Right renal cortex interstitium (tissue), 3 donors: ENCODE data around the gene KSR2. TPM values are rescaled to one million over a fixed set of nuclear protein-coding genes. Genes with fewer than 3 reads are reported as not detected.
"Not testable (repeated sequence)": the region's sequence is repeated elsewhere in the genome, so short reads cannot be mapped to it uniquely, and the experiment has no call there.

Experiments
- DNase-seq, 3 donors: peaks; one replicate each; pipeline ENCODE4 v3.0.0-alpha.2; 2013; ENCODE audit warnings: low read depth in 3 of 3, low spot score in 2 of 3
- polyA plus RNA-seq, 3 donors: library from polyadenylated mRNA; unstranded; fragments of 120-200 nt; gene quantifications; one replicate each; pipeline ENCODE4 v1.2.1, GENCODE V29; 2013; ENCODE audit not compliant: insufficient read length in 3 of 3

Gene KSR2
- polyA plus RNA-seq, 3 donors = 0.75 to 0.89 (median 0.89) TPM

DNA sequence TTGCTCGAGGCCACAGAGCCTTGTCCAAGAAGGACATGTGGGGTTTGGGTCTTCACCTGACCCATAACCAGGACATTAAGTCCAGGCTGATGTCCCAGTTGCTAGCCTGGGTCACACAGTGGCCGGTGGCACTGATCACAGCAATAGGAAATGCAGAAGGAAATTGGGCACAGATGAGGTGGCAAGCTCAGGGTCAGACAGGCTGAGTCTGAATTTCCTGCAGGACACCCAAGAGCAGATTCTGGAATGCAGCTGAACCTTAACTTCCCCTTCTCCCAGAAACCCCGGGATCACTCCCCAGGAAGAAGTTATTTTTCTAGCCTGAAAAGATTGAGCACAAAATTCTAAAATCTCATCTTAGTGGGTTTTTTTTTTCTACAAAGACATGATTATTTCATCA lies 199.9 kb downstream of the KSR2 start:
- DNase-seq = no peak

DNA sequence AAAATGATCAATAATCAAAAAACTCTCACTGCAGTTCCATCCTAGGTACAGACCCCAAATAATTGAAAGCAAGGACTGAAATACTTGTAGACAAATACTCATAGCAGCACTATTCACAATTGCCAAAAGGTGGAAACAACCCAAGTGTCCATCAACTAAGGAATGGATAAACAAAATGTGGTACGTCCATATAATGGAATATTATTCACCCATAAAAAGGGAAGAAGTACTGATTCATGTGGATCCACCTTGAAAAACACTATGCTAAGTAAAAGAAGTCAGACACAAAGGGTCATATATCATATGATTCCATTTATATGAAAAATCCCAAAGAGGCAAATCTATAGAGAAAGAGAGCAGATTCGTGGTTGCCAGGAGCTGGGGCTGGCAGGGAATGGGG lies 202.8 kb downstream of the KSR2 start:
- DNase-seq = no peak

- DNase-seq = no peak
Observed at GRCh38 chr12:117762143-117762542, 206.6 kb downstream of the KSR2 start.

GRCh38 chr12:117761528-117762100 lies 207.2 kb downstream of the KSR2 start:
- DNase-seq = no peak

- DNase-seq = no peak
Observed at GRCh38 chr12:117760990-117761389, 207.8 kb downstream of the KSR2 start.

- no peak for DNase-seq
Observed at GRCh38 chr12:117750657-117751056, 218.1 kb downstream of the KSR2 start.

GRCh38 chr12:117749431-117749830 lies 219.4 kb downstream of the KSR2 start:
- no peak for DNase-seq

DNA sequence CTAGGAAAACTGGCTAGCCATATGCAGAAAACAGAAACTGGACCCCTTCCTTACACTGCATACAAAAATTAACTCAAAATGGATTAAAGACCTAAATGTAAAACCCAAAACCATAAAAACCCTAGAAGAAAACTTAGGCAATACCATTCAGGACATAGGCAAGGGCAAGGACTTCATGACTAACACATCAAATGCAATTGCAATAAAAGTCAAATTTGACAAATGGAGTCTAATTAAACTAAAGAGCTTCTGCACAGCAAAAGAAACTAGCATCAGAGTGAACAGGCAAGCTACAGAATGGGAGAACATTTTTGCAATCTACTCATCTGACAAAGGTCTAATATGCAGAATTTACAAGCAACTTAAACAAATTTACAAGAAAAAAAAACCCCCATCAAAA lies 222.4 kb downstream of the KSR2 start:
- not testable (repeated sequence) for DNase-seq

GRCh38 chr12:117744418-117744817 lies 224.4 kb downstream of the KSR2 start:
- no peak for DNase-seq

- no peak for DNase-seq
Observed at GRCh38 chr12:117743761-117744160, 225.0 kb downstream of the KSR2 start.

DNA sequence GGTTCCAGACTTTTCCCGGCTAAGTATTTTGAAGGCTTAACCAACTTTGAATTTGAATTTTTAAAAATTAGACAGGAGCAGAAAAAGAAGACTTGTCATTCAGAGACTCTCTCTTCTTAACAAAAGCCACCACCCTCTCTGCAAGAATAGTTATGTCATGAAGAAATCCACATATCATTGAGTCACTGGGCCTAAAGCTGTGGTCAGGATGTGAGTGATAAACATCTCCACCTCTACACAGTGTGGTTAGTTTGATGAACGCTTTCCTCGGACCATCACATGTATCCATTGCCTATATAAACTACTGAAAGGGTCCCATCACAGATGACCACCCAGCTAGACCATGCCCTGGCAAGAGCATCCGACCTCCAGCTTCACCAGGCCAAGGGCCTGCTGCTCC lies 226.1 kb downstream of the KSR2 start:
- no peak for DNase-seq

DNA sequence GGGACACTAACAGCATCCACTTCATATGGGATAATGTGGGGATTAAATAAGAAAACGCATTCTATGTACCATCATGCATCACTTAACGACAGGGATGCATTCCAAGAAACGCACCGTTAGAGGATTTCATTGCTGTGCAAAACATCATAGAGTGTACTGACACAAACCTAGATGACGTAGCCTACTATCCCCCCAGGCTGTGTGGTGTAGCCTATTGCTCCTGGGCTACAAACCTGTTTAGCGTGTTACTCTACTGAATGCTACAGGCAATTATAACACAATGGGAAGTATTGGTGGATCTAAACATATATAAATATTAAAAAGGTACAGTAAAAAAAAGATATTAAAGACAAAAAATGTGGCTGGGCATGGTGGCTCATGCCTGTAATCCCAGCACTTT lies 230.6 kb downstream of the KSR2 start:
- DNase-seq = no peak

DNA sequence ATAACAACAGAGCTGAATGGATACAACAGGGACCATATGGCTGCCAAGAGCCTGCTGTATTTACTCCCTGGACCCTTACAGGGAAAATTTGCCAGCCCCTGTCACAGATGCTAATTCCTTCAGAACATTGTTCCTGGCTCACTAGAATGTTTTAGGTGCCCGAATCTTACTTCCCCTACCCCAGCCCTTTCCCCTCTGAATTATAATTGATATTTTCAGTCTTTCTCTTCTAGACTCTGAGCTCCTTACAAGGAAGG lies 235.3 kb downstream of the KSR2 start:
- no peak for DNase-seq

DNA sequence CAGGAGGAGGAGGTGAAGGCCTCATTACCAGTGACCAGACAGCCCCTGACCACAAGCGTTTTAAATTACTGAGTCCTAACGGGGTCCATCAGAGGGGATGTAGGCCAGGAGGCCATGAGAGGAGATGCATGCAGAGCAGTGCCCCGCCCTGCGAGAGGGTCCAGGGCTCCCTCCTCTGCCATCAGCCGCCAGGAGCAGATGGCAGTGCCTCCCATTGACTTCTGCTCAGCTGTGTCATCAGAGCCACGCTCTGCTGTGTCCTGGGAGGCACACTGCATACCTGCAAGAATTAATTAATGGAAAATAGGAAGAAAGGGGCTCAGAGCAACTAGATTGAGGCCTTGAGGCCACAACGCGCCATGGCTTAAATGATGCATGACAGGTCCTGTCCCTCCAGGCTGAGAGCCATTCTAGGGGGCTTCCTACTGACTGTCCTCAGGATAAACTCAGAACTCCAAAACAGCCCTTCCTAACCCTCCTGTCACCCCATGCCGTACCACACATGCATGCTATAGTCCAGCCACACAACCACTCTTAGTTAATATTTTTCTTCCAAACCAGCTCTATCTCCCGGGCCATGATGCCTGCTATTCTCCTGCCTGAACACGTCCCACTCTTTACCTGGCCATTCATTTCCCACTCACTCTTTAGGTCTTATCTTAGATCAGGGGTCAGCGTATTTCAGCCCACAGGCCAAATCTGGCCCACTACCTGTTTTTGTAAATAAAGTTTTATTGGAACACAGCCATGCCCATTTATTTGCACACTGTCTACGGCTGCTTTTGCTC lies 235.8 kb downstream of the KSR2 start:
- DNase-seq = no peak

- not testable (repeated sequence) for DNase-seq
Observed at GRCh38 chr12:117731131-117731530, 237.7 kb downstream of the KSR2 start.

- DNase-seq = no peak
Observed at GRCh38 chr12:117727301-117727700, 241.5 kb downstream of the KSR2 start.

DNA sequence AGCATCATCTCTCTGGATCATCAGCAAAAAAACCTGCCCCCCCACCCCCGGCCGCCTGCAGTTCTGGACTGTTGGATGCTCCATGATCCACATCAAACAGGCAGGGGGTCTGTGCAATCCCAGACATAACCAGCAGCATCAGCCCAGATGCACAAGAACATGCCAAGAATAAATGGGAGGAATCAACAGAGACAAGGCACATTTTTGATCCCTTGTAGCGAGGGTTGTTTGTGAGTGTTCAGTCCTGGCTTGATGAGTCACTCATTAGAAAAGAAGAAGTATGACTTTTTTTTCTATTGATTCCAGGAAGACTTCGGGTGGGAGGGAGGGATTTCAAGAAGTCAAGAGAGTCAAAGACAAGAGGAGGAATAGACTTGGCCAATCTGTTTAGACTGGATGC lies 244.2 kb downstream of the KSR2 start:
- DNase-seq = no peak

DNA sequence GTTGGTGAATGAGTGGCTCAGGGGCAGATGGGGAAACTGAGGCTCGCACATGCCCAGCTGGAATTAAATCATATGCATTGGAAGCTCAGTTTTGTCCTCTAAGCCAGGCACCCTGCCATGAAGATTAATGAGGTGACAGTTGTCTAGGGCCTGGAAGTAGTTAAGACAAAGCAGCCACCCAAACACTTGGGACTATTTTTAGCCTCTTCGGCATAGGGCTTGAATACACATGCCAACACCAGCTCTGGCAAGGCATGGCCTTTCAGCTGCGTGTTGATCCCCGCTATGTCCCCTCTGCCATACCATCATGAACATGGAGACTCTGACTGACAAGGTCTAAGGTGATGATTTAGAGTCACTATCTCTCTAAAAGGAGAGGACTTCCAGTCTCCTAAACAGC lies 250.2 kb downstream of the KSR2 start:
- no peak for DNase-seq

GRCh38 chr12:117718141-117718540 lies 250.6 kb downstream of the KSR2 start:
- no peak for DNase-seq

DNA sequence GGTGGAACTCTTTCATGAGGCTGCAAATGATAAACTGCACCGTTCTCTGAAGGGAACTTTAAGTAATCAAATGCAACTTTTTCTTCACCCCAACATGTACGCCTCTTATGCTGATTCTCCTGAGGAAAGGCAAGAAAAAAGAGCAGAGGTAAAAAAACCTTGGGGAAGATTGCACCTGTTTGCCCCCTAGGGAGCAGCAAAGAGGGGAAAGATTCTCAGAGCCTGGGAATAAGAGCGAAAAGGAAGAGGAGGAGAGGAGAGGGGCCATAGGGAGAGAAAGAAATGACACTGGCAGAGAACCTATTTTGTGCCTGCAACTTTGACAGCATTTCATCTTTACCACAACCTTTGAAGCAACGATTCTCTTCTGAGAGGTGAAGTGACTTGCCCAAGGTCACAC lies 254.6 kb downstream of the KSR2 start:
- DNase-seq = no peak

DNA sequence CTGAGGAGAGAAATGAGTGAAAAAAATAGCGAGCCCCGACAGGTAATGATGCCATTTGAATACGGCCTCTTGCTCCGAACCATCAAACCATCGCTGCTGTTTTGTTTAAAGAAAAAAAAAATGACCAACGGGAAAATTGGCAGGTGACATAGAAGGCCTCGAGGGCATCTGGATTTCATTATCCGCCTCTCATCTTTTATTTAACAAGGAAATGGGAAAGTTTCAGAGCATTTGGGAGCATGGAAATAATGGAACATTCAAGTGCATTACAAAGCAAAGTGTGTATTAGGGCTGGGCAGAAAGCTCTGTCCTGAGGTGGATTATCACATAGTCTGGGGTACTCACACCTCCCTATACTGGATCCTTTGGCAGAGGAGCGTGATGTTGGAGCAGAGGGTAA lies 258.7 kb downstream of the KSR2 start:
- DNase-seq = no peak

GRCh38 chr12:117707861-117708260 lies 260.9 kb downstream of the KSR2 start:
- DNase-seq = no peak

DNA sequence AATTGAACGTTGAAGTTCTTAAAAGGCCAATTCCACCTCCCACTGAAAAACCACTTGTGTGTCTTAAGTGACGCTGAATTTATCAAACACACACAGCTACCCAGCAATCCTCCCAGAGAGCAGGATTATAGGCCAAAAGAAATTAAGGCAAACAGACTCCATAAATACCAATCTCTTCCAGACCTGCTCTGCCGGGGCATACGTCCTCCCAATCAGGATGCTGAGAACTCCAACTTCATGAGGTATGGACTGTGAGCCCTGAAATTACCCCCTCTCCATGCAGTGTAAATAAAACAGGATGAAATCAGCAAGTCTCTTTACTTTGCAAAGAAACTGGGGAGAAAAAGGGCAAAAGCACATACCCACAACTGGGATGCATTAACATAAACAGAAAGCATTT lies 265.2 kb downstream of the KSR2 start:
- DNase-seq = no peak
